NAMALWA (cell line): ENCODE data around the gene BUD23.
"Not testable (repeated sequence)": the region's sequence is repeated elsewhere in the genome, so short reads cannot be mapped to it uniquely, and the experiment has no call there.

Source experiments
- DNase-seq: peaks from one replicate; pipeline ENCODE4 v3.0.0-alpha.2; 2015; ENCODE audit warnings: low spot score

BUD23 gene

GRCh38 chr7:73683056-73683787 is at the start of gene BUD23, which contains the start of gene DNAJC30:
BUD23 (plus strand) TSS chr7:73683597; CDS start chr7:73683626, 29 bp downstream.
DNAJC30 (minus strand) TSS chr7:73683453; CDS start chr7:73683423, 30 bp downstream.
- DNase-seq: peak; percentile 97

DNA sequence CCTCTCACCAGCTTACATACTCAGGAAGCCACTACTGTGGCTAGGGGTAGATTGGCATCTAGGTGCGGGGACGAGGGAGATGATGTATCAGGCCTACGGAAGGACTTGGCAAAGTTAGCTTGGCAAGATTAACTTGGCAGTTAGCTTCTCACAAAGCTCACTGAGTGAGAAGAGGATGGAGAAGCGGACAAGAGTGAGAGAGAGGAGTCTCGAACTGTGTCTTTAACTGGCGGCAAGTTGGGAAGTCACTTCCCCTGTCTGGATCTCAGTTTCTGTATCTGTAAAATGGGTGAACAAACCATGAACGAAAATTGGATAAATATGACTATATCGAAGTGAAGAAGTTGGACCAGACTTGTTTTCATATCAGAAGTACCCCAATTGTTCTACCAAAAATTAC is 49.6 kb upstream of the BUD23 start:
- DNase-seq: no peak

DNA sequence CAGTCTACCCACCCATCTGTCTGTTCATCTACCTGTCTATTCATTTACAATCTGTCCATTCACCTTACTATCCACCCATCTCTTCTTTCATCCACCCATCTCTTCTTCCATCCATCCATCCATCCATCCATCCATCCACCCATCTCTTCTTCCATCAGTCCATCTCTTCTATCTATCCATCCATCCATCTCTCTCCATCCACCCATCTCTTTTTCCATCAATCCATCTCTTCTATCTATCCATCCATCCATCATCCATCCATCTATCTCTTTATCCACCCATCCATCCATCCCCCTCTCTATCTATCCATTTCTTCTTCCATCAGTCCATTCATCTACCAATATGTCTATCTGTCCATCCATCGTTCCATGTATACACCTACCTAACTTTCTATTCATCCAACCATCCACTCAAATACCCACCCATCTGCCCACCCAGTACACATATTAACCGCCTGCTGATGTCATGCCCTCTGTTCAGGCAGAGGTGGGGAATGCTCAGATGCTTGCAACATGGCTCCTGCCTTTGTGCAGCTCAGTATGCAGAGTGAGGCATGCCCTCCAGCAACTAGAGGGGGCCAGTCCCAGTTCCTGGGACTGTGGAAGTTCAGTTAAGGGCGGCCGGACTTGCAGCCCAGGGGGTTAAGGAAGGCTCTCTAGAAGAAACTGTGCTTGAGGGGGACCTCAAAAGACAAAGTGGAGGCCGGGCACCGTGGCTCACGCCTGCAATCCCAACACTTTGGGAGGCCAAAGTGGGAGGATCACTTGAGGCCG is 47.8 kb upstream of the BUD23 start:
- no peak for DNase-seq

DNA sequence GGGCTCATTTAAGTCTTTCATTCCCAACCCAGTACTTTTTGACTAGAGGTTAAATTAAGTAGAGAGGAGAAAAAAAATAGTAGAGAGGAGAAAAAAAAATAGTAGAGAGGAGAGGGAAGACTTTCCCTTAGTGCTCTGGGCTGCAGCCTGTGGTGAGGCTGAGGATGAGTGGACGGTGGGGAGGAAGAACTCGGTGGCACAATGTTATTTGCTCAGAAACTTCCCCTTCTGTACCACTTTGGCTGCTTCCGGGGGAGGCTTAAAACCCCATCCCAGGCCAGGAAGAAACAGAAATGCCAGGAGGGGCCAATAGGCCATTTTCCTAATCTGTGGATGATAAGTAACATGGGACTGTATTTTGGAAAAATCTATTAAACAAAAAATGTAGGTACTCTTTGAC is 44.5 kb upstream of the BUD23 start:
- no peak for DNase-seq

GRCh38 chr7:73642834-73643233 is 40.6 kb upstream of the BUD23 start:
- DNase-seq: no peak

DNA sequence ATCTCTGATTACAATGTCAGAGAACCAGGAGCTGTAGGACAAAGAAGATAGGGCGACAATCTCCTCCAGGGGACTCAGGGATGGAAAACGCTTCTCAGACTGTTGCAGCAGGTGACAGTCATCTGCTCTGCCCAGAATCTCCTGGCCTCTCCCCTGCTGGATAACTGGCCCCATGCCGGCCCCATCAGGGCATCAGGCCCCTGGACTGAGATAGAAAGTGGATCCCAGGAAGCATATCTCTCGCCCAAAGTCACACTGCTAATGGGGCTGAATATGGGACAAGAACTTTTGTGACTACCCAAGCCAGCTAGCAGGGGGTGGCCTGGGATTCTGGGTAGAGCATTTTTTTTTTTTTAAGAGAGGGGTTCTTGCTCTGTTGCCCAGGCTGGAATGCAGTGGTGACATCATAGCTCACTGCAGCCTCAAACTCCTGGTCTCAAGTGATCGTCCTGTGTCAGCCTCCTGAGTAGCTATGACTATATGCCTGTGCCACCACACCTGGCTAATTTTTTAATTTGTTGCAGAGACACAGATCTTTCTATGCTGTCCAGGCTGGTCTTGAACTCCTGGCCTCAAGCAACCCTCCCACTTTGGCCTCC is 38.6 kb upstream of the BUD23 start:
- no peak for DNase-seq

DNA sequence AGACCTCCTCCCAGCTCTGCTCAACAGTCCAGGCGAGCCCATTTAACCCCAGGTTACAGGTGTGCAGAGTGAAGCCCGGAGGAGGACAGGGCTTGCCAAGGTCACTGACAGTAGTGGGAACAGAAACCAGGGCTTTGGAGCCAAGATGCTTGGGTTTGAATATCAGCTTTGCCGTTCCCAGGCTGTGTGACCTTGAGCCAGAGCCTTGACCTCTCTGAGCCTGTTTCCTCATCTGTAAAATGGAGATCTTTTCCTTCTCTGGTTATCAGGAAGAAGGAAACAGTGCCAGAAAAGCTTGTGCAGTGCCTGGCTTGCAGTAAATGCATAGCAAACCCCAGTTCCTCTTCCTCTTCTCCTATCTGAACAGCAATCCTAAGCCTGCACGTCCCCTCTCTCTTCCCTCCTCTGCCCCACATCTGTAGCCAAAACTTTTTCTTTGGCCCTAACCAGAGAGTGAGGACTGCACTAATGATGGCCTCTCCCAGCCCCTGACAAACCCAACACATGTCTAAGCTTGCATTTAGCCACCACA is 37.7 kb upstream of the BUD23 start:
- DNase-seq: no peak

GRCh38 chr7:73646785-73647724 is 36.3 kb upstream of the BUD23 start:
- DNase-seq: no peak

- DNase-seq: no peak
Observed at GRCh38 chr7:73647725-73648592, 35.4 kb upstream of the BUD23 start.

DNA sequence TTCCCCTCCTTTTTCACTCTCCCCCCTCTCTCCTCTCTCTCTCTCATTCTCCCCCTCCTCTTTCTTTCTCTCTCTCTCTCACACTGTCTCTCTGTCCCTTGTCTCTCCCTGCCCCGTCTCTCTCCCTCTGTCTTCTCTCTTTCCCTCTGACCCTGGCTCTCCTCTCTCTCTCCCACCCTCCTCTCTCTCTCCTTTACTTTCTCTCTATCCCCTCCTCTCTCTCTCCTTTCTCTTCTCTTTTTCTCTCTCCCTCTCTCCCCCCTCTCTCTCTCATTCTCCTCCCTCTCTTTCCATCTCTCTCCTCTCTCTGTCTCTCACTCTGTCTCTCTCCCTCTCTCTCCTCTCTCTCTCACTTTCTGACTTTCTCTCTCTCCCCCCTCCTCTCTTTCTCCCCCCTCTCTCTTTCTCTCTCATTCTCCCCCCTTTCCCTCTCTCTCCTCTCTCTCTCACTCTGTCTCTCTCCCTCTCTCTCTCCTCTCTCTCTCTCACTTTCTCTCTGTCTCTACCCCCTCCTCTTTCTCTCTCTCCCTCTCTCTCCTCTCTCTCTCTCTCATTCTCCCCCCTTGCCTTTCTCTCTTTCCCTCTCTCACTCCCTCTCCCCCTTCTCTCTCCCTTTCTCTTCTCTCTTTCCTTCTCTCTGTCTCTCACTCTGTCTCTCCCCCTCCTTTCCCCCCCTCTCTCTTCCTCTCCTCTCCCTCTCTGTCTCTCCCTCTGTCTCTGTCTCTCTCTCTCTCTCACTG is 34.6 kb upstream of the BUD23 start:
- DNase-seq: no peak

- no peak for DNase-seq
Observed at GRCh38 chr7:73649576-73649975, 33.8 kb upstream of the BUD23 start.

GRCh38 chr7:73650524-73650923 is 32.9 kb upstream of the BUD23 start:
- no peak for DNase-seq

- DNase-seq: no peak
Observed at GRCh38 chr7:73652541-73652949, 30.9 kb upstream of the BUD23 start.

DNA sequence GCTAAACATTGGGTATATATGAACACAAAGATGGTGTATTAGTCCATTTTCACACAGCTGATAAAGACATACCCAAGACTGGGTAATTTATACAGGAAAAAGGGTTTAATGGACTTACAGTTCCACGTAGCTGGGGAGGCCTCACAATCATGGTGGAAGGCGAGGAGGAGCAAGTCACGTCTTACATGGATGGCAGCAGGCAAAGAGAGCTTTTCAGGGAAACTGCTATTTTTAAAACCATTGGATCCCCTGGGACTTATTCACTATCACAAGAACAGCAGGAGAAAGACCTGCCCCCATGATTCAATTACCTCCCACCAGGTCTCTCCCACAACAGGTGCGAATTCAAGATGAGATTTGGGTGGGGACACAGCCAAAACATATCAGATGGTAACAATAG is 28.1 kb upstream of the BUD23 start:
- DNase-seq: not testable (repeated sequence)

DNA sequence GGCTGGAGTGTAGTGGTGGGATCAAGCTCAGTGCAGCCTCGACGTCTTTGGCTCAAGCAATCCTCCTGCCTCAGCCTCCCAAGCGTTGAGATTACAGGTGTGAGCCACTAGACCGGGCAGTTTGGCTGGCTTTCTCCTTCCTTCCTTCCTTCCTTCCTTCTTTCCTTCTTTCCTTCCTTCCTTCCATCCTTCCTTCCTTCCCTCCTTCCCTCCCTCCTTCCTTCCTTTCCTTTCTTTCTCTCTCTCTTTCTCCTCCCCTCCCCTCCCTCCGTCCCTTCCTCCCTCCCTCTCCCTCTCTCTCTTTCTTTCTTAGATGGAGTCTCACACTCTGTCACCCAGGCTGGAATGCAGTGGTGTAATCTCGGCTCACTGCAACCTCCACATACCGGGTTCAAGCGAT is 23.4 kb upstream of the BUD23 start:
- no peak for DNase-seq

GRCh38 chr7:73660594-73660993 is 22.8 kb upstream of the BUD23 start:
- DNase-seq: not testable (repeated sequence)

GRCh38 chr7:73663033-73663432 is 20.4 kb upstream of the BUD23 start:
- no peak for DNase-seq

DNA sequence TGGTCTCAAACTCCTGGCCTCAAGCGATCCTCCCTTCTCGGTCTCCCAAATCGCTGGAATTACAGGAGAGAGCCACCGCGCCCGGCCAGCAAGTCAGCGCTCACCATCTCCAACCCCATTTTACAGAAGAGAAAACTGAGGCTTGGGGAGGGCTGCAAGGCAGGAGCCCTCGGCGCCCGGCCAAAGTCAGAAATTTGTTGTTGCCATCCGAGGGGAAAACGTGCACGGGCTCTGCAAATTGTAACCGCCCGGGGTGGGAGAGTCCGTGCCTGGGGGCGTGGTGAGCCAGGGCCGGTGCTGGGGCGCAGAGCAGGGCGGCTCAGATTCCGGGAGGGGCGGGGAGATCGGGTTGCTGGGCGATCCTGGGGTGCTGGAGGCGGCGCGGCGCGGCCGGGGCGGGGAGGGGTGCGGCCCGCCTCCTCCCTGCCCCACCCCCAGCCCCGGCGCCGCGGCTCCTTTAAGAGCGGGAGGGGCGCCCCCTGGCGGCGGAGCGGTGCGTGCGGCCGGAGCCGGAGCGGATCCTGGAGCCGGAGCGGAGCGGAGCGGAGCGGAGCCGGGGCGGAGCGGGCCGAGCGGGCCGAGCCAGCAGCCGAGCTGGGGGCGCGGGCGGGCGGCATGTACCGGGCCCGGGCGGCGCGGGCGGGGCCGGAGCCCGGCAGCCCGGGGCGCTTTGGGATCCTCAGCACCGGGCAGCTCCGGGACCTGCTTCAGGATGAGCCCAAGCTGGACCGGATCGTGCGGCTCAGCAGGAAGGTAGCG is 15.9 kb upstream of the BUD23 start, which contains the start of gene VPS37D:
VPS37D (plus strand) TSS at position 488 of the 759 bp plus-strand sequence; CDS start at position 616, 128 bp downstream.
- DNase-seq: peak; percentile 94
